Tibial artery (tissue), 4 donors: Measurements from ENCODE around the gene TRIM24.

ENCODE experiments used
- DNase-seq, 2 donors: peaks; one replicate each; pipeline ENCODE4 v3.0.0-alpha.2; 2019
- H3K27ac ChIP-seq, 2 donors: fragments of 200-600 bp; sonication (generic) in 1 of 2; 1 replicate in 1 of 2; 2 replicates in 1 of 2; pipeline ENCODE4 v1.5.1; 2018 to 2019; ENCODE audit warnings: mild to moderate bottlenecking in 1 of 2
- H3K27me3 ChIP-seq, 2 donors: fragments of 200-600 bp; sonication (generic) in 1 of 2; one replicate each; pipeline versions ENCODE4 v1.5.1 to v1.6.0; 2016 to 2019
- H3K36me3 ChIP-seq, 3 donors: fragments of 200-600 bp; sonication (generic) in 2 of 3; one replicate each; pipeline ENCODE4 v1.5.1; 2016 to 2019; ENCODE audit warnings: mild to moderate bottlenecking in 2 of 3
- H3K4me1 ChIP-seq, 4 donors: fragments of 200-600 bp; sonication (generic) in 2 of 4; 1 replicate in 3 of 4; 2 replicates in 1 of 4; pipeline ENCODE4 v1.5.1; 2016 to 2019
- H3K4me3 ChIP-seq, 2 donors: fragments of 200-600 bp; sonication (generic) in 1 of 2; 1 replicate in 1 of 2; 2 replicates in 1 of 2; pipeline ENCODE4 v1.5.1; 2018 to 2019; ENCODE audit warnings: mild to moderate bottlenecking in 2 of 2
- H3K9me3 ChIP-seq, 3 donors: fragments of 200-600 bp; sonication (generic) in 1 of 3; one replicate each; pipeline ENCODE4 v1.5.1; 2016 to 2019
- CTCF ChIP-seq, 2 experiments: fragments of 200-600 bp in 1 of 2; fragments of 450-650 bp in 1 of 2; IDR thresholded peaks; one replicate each; pipeline ENCODE4 v1.5.1; 2017 to 2019; ENCODE audit warnings: antibody characterized with exemption in 2 of 2, mild to moderate bottlenecking in 1 of 2, moderate library complexity in 1 of 2
- intact Hi-C: fragments of 100-400 bp; cut with DNase I; formaldehyde crosslinking; loops from one replicate; pipeline ENCODE4 v1.15.0; 2023; ENCODE audit warnings: low total_unique reads

TRIM24 gene

GRCh38 chr7:138429577-138430250 is 30.3 kb upstream of the TRIM24 start:
- DNase-seq, result no peak
- Histone ChIP-seq H3K9me3 (peaks cover 0 to 29% (median 20%) of the 10 kb centered on the region in 3 donors), H3K27me3 (no peaks in the 10 kb centered on the region), H3K4me3 (no peak overlapping the region), H3K36me3 (no peaks in the 10 kb centered on the region), H3K4me1 (no peaks in the 10 kb centered on the region), H3K27ac (no peak overlapping the region)
- intact Hi-C loops, result no loop called here
- TF ChIP-seq CTCF (IDR thresholded peaks at IDR 0.05), result no peak

DNA sequence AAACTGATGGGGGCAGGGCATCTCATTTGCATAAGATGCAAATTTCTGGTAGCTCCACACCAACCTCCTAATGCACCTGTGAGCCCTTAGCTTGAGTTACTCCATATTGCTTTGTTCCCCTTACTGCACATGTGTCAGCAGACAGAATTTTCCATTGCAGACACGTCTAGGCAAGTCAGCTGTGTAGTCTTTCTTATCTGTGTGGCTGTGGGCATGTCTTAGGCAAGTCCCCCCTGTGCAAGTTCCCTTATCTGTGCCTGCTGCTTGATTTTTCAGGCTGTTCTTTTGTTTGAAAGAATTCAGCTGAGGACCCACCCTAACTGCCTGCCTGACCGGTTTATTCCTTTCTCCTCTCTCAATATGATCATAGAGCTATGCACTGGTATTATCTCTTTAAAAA is 28.5 kb upstream of the TRIM24 start:
- H3K27me3 ChIP-seq, result no peaks in the 10 kb centered on the region
- H3K4me1 ChIP-seq, result no peaks in the 10 kb centered on the region
- TF ChIP-seq CTCF (IDR thresholded peaks at IDR 0.05), result no peak
- H3K9me3 ChIP-seq, result peaks cover 0 to 29% (median 18%) of the 10 kb centered on the region in 3 donors
- intact Hi-C loops, result no loop called here
- DNase-seq, result no peak
- H3K27ac ChIP-seq, result no peak overlapping the region
- H3K36me3 ChIP-seq, result no peaks in the 10 kb centered on the region
- H3K4me3 ChIP-seq, result no peak overlapping the region

DNA sequence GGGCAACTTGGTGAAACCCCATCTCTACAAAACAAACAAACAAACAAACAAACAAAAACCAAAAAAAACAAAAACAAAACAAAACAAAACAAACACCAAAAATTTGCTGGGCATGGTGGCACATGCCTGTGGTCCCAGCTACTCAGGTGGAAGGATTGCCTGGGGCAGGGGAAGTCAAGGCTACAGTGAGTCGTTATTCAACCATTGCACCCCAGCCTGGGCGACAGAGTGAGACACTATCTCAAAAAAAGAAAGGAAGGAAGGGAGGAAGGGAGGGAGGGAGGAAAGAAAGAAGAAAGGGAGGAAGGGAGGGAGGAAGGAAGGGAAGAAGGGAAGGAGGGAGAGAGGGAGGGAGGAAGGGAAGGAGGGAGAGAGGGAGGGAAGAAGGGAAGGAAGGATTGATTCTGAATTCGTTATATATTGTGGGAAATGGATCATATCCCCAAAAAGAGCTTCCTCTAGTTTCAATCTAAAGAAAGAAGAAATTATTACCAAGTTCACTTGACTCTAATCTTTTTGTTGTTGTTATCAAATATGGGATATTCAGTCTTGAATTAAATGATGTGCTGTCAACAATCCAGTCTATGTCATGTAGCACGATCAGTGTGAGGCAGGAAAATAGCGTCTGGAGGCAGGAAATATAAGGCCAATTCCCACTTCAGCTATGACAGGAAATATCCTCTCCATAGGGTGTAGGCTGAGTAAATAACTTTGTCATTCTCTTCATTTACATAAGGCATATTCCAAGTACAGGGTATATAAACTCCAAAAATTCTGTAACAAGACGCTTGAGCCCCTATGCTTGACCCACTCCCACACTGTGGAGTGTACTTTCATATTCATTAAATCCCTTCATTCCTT is 26.2 kb upstream of the TRIM24 start:
- Histone ChIP-seq H3K4me1 (no peaks in the 10 kb centered on the region), H3K36me3 (no peaks in the 10 kb centered on the region), H3K9me3 (peaks cover 0 to 24% (median 18%) of the 10 kb centered on the region in 3 donors), H3K4me3 (no peak overlapping the region), H3K27me3 (no peaks in the 10 kb centered on the region), H3K27ac (no peak overlapping the region)
- no peak for DNase-seq
- TF ChIP-seq CTCF (IDR thresholded peaks at IDR 0.05), result no peak
- intact Hi-C loops, result no loop called here

GRCh38 chr7:138434597-138435019 is 25.5 kb upstream of the TRIM24 start:
- DNase-seq, result no peak
- no peaks in the 10 kb centered on the region for H3K27me3 ChIP-seq
- no peak overlapping the region for H3K27ac ChIP-seq
- no peaks in the 10 kb centered on the region for H3K4me1 ChIP-seq
- intact Hi-C loops, result no loop called here
- H3K4me3 ChIP-seq, result no peak overlapping the region
- H3K36me3 ChIP-seq, result no peaks in the 10 kb centered on the region
- peaks cover 0 to 16% (median 13%) of the 10 kb centered on the region in 3 donors for H3K9me3 ChIP-seq
- no peak for TF ChIP-seq CTCF (IDR thresholded peaks at IDR 0.05)

GRCh38 chr7:138435231-138435919 is 24.7 kb upstream of the TRIM24 start:
- Histone ChIP-seq H3K27me3 (no peaks in the 10 kb centered on the region), H3K36me3 (no peaks in the 10 kb centered on the region), H3K4me3 (no peak overlapping the region), H3K27ac (no peak overlapping the region), H3K9me3 (peaks cover 0 to 8% (median 5%) of the 10 kb centered on the region in 3 donors), H3K4me1 (no peaks in the 10 kb centered on the region)
- no peak for DNase-seq
- no peak for TF ChIP-seq CTCF (IDR thresholded peaks at IDR 0.05)
- intact Hi-C loops, result no loop called here
